K562 (cell line): Measurements from ENCODE around the gene MARVELD1. TPM values are rescaled to one million over a fixed set of nuclear protein-coding genes. Genes with fewer than 3 reads are reported as not detected.

Source experiments
- ASH1L ChIP-seq: fragments of 450-650 bp; IDR thresholded peaks from 2 replicates; pipeline ENCODE4 v1.6.1; 2018; ENCODE audit warnings: borderline replicate concordance, mild to moderate bottlenecking, low read depth; ENCODE audit not compliant: partially characterized antibody
- EHMT2 ChIP-seq: fragments of 450-650 bp; IDR thresholded peaks from 2 replicates; pipeline ENCODE4 v1.6.1; 2018; ENCODE audit warnings: antibody characterized with exemption
- GABPA ChIP-seq: fragments of 200-800 bp; sonication (Bioruptor generic); conservative IDR thresholded peaks from 2 replicates; pipeline ENCODE4 v1.6.1; 2016; ENCODE audit warnings: low read depth, missing genetic modification characterization, missing compliant biosample characterization
- GATAD2A ChIP-seq: fragments of 450-650 bp; IDR thresholded peaks from 2 replicates; pipeline ENCODE4 v1.6.1; 2017
- HCFC1 ChIP-seq: IDR thresholded peaks from 2 replicates; pipeline ENCODE4 v1.6.1; 2012; ENCODE audit warnings: low read depth, low read length, improper control_type of control experiment
- HNRNPL ChIP-seq: fragments of 200-400 bp; formaldehyde crosslinking; IDR thresholded peaks from 2 replicates; pipeline ENCODE4 v1.6.1; 2017; ENCODE audit warnings: low read depth, mild to moderate bottlenecking, low read length
- ID3 ChIP-seq, 2 experiments: fragments of 250-450 bp in 1 of 2; fragments of 450-650 bp in 1 of 2; sonication (Bioruptor Pico) in 1 of 2; IDR thresholded peaks; 2 replicates each; pipeline versions ENCODE4 v1.6.1 to v1.8.0; 2016 to 2021; ENCODE audit warnings: mild to moderate bottlenecking in 2 of 2, moderate library complexity in 2 of 2, missing compliant biosample characterization in 1 of 2, missing genetic modification characterization in 1 of 2
- KAT7 ChIP-seq: sonication (generic); formaldehyde crosslinking; IDR thresholded peaks from 2 replicates; pipeline ENCODE4 v1.8.0; 2022; ENCODE audit warnings: missing genetic modification reagents, mild to moderate bottlenecking, borderline replicate concordance
- KDM1A ChIP-seq, 2 experiments: fragments of 450-650 bp; IDR thresholded peaks; 2 replicates each; pipeline ENCODE4 v1.6.1; 2016; ENCODE audit warnings: mild to moderate bottlenecking in 2 of 2
- MIER1 ChIP-seq: fragments of 450-650 bp; IDR thresholded peaks from 2 replicates; pipeline ENCODE4 v1.6.1; 2016; ENCODE audit warnings: antibody characterized with exemption, mild to moderate bottlenecking, low read depth
- POLR2B ChIP-seq: fragments of 450-650 bp; IDR thresholded peaks from 2 replicates; pipeline ENCODE4 v1.6.1; 2018; ENCODE audit warnings: low read depth; ENCODE audit not compliant: partially characterized antibody
- POLR2G ChIP-seq: fragments of 200-400 bp; formaldehyde crosslinking; IDR thresholded peaks from 2 replicates; pipeline ENCODE4 v1.6.1; 2017; ENCODE audit warnings: low read depth, mild to moderate bottlenecking, antibody characterized with exemption, low read length, moderate library complexity
- POLR3A ChIP-seq: IDR thresholded peaks from 2 replicates; pipeline ENCODE4 v1.6.1; 2011; ENCODE audit warnings: borderline replicate concordance, mild to moderate bottlenecking, moderate library complexity; ENCODE audit not compliant: insufficient read length, insufficient read depth; ENCODE audit errors: extremely low read depth
- PTRF ChIP-seq: fragments of 450-650 bp; IDR thresholded peaks from 2 replicates; pipeline ENCODE4 v1.6.1; 2016; ENCODE audit warnings: mild to moderate bottlenecking, missing genetic modification characterization, missing compliant biosample characterization
- SRF ChIP-seq, 2 experiments: fragments of 250-450, 450-650 bp in 1 of 2; sonication (Bioruptor Pico) in 1 of 2; sonication (generic) in 1 of 2; formaldehyde crosslinking; IDR thresholded peaks; 2 replicates each; pipeline versions ENCODE4 v1.5.0 to v1.5.1; 2020 to 2022; ENCODE audit warnings: mild to moderate bottlenecking in 1 of 2, missing genetic modification reagents in 1 of 2
- TEAD4 ChIP-seq, 2 experiments: sonication (generic) in 1 of 2; formaldehyde crosslinking in 1 of 2; IDR thresholded peaks; 2 replicates each; pipeline versions ENCODE4 v1.6.1 to v1.8.0; 2012 to 2022; ENCODE audit warnings: borderline replicate concordance in 1 of 2, inconsistent platforms in 1 of 2, low read length in 1 of 2, mild to moderate bottlenecking in 1 of 2, missing genetic modification reagents in 1 of 2
- XRCC3 ChIP-seq: fragments of 450-650 bp; IDR thresholded peaks from 2 replicates; pipeline ENCODE4 v1.6.1; 2017; ENCODE audit warnings: mild to moderate bottlenecking, moderate library complexity
- YY1 ChIP-seq, 3 experiments: IDR thresholded peaks; 2 replicates each; pipeline ENCODE4 v1.6.1; 2011; ENCODE audit warnings: low read length in 2 of 3, mild to moderate bottlenecking in 2 of 3, moderate library complexity in 2 of 3, borderline replicate concordance in 1 of 3, control low read depth in 1 of 3, low read depth in 1 of 3; ENCODE audit not compliant: insufficient read depth in 3 of 3, insufficient replicate concordance in 2 of 3, control insufficient read depth in 1 of 3, insufficient read length in 1 of 3; ENCODE audit errors: extremely low read depth in 1 of 3
- ZFX ChIP-seq: sonication (generic); formaldehyde crosslinking; IDR thresholded peaks from 2 replicates; pipeline ENCODE4 v1.8.0; 2022; ENCODE audit warnings: mild to moderate bottlenecking, missing genetic modification reagents, moderate library complexity
- ZNF12 ChIP-seq: sonication (generic); formaldehyde crosslinking; IDR thresholded peaks from 2 replicates; pipeline ENCODE4 v1.4.0; 2020; ENCODE audit warnings: mild to moderate bottlenecking, missing genetic modification reagents
- ZNF184 ChIP-seq: sonication (generic); formaldehyde crosslinking; IDR thresholded peaks from 2 replicates; pipeline ENCODE4 v1.5.0; 2020; ENCODE audit warnings: missing genetic modification reagents
- ZNF280B ChIP-seq: fragments of 250-450 bp; sonication (Bioruptor Pico); IDR thresholded peaks from 2 replicates; pipeline ENCODE4 v1.5.1; 2021; ENCODE audit warnings: mild to moderate bottlenecking
- ZNF512 ChIP-seq: IDR thresholded peaks from 2 replicates; pipeline ENCODE4 v1.6.1; 2016; ENCODE audit warnings: missing genetic modification characterization, missing compliant biosample characterization
- polyA plus RNA-seq, 8 experiments: library from polyadenylated mRNA; depleted of rRNA in 4 of 8; stranded (reverse) in 5 of 8; unstranded in 3 of 8; fragments of >200 nt; fragmentation: Nextera tagmentation in 2 of 8; fragmentation: Illumina TruSeq in 1 of 8; extraction: Ambion mirVana in 2 of 8; extraction: Trizol in 1 of 8; gene quantifications; 2 replicates each; pipeline versions ENCODE4 v1.2.1 to v1.2.3, GENCODE V29; 2011 to 2014; ENCODE audit warnings: inconsistent platforms in 1 of 8, missing spikeins in 1 of 8
- total RNA-seq, 7 experiments: library from RNA; depleted of rRNA in 6 of 7; stranded (reverse); fragments of >200 nt in 6 of 7; fragmentation: Illumina TruSeq in 2 of 7; extraction: Trizol in 2 of 7; gene quantifications; 2 replicates each; pipeline versions ENCODE4 v1.2.1 to v1.2.3, GENCODE V29; 2011 to 2021; ENCODE audit warnings: low replicate concordance in 1 of 7

The MARVELD1 gene
- total and polyA plus RNA-seq, 9 of the 15 experiments (the other 6 are each of a cell fraction or from before 2014, with no cell fraction given) = 2.7 to 12.5 (median 5.3) TPM

GRCh38 chr10:97714401-97715258 lies 1.1 kb downstream of the MARVELD1 start (continued):
- TF ChIP-seq ZNF280B (CRISPR knock-in tag) = no peak
- TF ChIP-seq KDM1A (IDR thresholded peaks at IDR 0.05) = no peak
- 0 out of 2 replicates have a peak, but pooled peaks have one; percentile 8 for TF ChIP-seq ZNF12 (CRISPR knock-in tag)
- TF ChIP-seq GATAD2A = no peak
- no peak for TF ChIP-seq TEAD4 (IDR thresholded peaks at IDR 0.05; ENCODE audit: low read length)
- TF ChIP-seq TEAD4 (CRISPR knock-in tag; IDR thresholded peaks at IDR 0.05; ENCODE audit: borderline replicate concordance) = no peak
- TF ChIP-seq POLR2G = peak; percentile 6; the same call in 1 of the 2 replicates
- no peak for TF ChIP-seq POLR3A
- no peak for TF ChIP-seq ASH1L
- peak; percentile 58; the same call in 1 of the 2 replicates for TF ChIP-seq ZFX (CRISPR knock-in tag)
- TF ChIP-seq XRCC3 = no peak
- TF ChIP-seq MIER1 = no peak
- TF ChIP-seq HCFC1 = no peak
- TF ChIP-seq ZNF184 (CRISPR knock-in tag) = no peak
- TF ChIP-seq YY1 (IDR thresholded peaks at IDR 0.05; ENCODE audit: borderline replicate concordance in 1 of 3, control insufficient read depth in 1 of 3, extremely low read depth in 1 of 3, insufficient read depth in 3 of 3, insufficient read length in 1 of 3, insufficient replicate concordance in 2 of 3, low read depth in 1 of 3, low read length in 2 of 3) = no peak
- TF ChIP-seq GABPA (tag) = no peak
- TF ChIP-seq HNRNPL = peak; percentile 12; the same call in 1 of the 2 replicates
- TF ChIP-seq SRF (CRISPR knock-in tag; IDR thresholded peaks at IDR 0.05) = no peak
- TF ChIP-seq POLR2B = no peak
- TF ChIP-seq EHMT2 = no peak
- no peak for TF ChIP-seq ID3 (CRISPR knock-in tag; IDR thresholded peaks at IDR 0.05)
- TF ChIP-seq ID3 (tag; IDR thresholded peaks at IDR 0.05) = 0 out of 2 replicates have a peak, but pooled peaks have one; percentile 10
- TF ChIP-seq KAT7 (CRISPR knock-in tag) = 0 out of 2 replicates have a peak, but pooled peaks have one; percentile 59
- TF ChIP-seq PTRF = no peak
- no peak for TF ChIP-seq ZNF512 (tag)
